DMS153 treated with DMSO at 0.1 percent for 48 hours (cell line): Measurements from ENCODE around the gene ZNF592.
"Not testable (repeated sequence)": the region's sequence is repeated elsewhere in the genome, so short reads cannot be mapped to it uniquely, and the experiment has no call there.

Experiments used
- DNase-seq: peaks from one replicate; lab custom pipeline; 2025; ENCODE audit not compliant: unreplicated experiment; lab: John Stamatoyannopoulos, UW

Gene ZNF592

DNA sequence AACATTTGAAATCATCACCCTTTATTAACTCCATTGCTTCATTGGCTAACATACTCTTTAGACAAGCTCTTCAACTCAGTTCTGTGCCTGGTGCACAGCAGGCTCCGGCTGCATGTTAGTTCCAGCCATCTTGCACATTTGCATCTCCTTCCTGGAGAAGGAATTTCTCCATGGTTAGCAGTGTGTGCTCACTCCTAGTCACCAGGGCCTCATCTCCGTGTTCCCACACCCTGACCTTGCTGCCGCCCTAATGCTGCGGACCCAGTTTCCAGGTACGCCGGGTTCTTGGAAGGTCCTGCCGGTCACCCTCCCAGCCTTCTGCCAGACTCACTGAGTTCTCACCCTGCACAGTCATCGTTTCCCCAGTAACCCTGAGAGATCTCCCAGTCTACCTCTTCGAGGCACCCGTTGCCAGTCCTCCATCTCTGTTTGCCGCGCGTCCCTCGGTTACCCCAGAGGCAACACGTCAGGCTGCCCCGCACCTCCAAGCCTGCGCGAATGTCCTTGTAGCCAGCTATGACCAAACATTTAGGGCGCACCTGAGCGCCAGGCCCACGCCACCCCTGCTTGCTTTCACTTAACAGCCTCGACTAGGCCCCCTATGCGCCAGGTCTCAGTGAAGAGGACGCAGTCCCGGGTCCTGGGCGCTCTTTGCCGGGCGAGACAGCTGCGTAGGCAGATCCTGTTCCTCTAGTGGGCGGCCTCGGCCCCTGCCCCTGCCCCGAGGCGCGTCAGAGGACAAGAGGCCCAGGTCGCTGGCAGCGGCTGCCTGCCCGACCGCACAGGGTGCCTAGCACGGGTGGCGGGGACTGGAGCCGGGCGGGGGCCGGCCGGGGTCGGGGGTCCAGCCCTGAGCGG lies 747 bp upstream of the ZNF592 start:
- no peak for DNase-seq

DNA sequence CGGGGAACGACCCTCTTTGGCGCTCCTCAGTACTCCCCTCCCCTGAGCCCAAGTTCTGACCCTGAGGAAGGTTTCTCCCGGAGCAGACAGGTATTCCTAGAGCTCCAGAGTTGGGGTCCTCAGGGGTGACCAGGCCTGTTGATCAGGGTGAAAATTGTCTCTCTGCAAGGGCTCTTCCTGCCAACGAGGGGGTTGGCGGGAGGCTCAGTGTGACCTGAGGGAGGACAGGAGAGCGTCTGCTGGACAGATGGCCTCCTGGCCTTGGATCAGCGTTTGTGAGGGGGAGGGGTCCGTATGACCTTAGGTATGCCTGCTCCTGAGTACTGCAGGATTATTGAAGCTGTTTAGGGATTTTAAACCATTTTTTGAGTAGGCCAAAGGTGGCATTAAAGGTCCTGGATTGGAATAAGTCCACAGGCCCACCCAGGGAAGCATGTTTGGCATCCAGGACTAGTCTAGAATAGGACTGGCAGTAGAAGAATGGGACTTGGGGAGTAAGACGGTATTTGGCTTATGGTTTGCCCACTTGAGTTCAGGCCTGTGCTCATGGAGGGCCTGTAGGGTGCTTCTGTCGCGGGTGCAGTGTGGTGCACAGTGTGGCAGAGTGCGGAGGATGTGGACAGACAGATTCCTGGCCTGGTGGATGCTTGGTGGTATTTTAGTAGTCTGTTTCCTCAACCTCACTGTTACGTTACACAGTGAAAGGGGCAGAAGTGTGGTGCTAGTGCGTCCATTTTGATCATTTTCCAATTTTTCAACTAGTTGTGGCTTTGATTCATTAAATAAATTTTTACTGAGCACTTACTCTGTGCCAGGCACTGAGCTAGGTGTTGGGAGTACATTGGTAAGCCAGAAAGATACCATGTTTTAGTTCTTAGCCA lies 959 bp downstream of the ZNF592 start:
- DNase-seq = no peak

DNA sequence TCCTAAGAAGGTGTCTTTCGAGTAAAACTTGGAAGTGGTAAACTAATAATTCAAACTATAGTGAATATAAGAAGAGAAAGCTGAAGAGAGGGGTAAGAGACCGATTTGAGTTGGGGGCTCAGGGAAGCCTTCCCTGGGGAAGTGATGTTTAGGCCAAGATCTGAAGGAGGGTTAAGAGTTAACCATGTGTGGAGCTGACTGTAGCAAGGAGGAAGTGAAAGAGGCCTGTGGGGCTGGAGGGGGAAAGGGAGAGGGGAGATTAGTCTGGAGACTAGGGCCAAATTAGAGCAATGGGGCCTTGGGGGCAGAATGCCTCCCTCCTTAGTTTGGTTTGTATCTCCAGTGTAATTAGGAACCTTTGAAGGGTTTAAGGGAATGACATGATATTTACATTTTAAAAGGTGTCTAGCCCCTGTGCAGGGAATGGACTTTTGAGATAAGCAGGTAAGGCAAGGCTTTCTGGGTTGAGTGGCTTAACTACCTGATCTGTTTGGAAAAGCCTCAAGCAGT lies 2.2 kb downstream of the ZNF592 start:
- DNase-seq = no peak

DNA sequence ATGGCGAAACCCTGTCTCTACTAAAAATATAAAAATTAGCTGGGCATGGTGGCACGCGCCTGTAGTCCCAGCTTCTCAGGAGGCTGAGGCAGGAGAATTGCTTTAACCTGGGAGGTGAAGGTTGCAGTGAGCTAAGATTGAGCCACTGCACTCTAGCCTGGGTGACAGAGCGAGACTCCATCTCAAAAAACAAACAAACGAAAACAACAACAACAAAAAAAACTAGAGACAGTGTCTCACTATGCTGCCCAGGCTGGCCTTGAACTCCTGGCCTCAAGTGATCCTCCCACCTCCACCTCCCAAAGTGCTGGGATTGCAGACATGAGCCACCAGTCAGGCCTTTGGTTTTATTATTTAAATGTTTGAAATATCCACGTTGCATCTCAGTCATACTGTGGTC lies 3.3 kb downstream of the ZNF592 start:
- not testable (repeated sequence) for DNase-seq

DNA sequence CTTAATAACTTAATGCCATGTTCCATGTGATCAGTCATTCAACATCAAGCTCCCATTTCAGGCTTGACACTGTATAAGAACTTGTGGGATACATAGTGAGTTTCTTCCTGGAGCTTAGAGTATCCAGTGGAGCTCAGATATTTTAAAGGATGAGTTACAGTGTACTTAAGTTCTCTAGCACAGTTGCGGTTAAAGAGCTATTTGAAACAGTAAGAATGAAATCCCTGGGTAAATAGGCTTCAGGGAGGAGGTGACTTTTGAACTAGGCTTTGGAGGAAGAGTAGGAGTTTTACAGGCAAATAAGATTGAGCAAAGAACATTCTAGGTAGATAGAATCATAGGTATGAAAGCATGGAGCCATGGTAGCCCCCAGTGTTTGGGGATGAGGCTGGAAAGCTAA lies 3.8 kb downstream of the ZNF592 start:
- DNase-seq = no peak

DNA sequence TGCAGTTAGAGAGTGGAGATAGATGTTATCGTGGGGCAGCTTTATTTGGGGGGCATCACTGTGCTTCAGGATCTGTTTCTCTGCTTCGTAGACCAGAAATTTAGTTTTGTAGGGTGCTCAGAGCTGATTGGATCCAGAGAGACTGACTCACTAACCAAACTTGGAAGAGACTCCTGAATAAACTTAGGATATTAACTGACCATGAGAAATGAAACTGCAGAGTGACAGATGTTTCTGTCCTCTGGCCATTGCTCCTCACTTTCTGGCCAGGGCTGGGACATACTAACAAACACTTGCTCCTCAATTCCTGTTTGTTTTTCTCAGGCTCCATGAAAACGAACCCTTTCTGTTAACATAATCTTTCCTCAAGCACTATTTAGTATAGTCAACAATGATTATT lies 4.3 kb downstream of the ZNF592 start:
- DNase-seq = no peak

DNA sequence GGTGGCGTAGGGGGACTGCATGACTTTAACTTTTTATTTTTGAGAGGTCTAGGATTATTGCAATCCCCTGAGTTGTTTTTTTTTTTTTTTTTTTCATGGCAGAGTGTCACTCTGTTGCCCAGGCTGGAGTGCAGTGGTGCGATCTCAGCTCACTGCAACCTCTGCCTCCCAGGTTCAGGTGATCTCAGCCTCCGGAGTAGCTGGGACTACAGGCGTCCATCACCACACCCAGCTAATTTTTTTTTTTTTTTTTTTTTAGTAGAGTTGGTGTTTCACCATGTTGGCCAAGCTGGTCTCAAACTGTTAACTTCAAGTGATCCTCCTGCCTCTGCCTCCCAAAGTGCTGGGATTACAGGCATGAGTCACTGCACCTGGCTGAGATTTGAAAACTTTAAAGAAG lies 6.5 kb downstream of the ZNF592 start:
- DNase-seq = not testable (repeated sequence)

DNA sequence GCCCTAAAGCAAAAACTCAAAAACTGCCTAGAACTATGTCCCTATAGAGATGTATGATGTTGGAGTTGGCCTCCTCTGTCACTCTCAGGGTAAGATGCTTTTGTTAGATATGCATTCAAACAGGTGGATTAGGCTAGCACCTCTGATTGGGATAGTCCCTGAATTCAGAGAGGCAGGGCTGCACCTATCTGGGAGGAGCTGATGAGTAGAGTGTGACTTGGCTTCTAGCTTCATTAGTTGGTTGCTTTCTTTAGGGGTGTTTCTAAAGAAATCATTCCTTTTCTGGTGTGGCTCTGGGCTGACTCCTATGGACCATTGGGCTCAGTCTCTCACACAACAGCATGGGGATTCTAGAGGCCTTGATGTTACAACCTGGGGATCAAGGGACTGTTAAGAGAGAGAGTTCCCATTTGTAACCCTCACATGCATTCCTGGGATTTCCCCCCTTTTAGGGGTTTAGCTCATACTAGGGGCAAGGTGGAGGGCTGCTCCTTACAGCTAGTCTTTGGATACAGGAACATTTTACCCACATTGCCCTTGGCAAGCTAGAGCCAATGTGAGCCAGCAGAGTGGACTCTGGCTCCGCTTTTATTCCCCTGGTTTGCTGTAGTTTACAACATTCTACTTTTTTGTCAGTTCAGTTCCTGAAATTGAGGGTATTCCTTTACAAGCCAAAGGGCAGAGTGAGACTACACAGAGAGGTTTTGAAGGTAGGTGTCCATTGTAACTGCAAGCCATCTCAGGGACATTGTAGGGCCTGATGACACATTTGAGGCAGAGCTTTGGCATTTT lies 7.5 kb downstream of the ZNF592 start:
- DNase-seq = no peak

DNA sequence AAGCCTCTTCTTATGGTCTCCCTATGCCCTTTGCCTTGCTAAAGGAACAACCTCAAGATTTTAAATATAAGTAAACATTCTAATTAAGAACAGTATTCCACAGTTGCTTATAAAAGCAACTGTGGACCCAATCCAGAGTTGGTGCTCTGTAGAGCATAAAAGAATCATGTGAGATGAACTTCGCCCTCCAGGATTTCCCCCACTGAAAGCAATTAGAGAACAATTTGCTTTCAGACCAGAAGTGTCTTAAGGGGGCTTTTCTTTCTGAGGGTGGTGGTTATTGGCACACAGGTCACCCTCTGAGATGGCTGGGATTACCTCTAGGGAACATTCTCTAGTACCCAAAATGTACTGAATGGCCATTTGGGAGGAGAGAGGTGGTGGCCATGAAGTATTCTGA lies 10.6 kb downstream of the ZNF592 start:
- DNase-seq = no peak

DNA sequence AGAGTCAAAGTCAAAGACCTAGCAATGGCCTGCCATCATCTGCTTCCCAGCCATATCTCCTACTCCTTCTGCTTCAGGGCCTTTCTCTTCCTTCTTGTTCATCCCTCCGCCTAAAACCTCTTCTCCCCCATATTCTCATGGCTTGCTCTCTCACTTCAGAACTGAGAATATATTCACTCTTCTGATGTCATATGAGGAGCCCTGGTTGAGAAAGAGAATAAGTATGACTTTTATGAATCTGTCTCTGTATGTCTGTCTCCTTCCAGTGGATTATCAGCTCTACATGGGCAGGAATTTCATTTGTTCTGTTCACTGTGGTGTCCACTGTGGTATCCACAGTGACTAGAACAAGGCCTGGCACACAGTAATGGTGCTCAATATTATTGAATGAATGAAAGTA lies 11.8 kb downstream of the ZNF592 start:
- no peak for DNase-seq

DNA sequence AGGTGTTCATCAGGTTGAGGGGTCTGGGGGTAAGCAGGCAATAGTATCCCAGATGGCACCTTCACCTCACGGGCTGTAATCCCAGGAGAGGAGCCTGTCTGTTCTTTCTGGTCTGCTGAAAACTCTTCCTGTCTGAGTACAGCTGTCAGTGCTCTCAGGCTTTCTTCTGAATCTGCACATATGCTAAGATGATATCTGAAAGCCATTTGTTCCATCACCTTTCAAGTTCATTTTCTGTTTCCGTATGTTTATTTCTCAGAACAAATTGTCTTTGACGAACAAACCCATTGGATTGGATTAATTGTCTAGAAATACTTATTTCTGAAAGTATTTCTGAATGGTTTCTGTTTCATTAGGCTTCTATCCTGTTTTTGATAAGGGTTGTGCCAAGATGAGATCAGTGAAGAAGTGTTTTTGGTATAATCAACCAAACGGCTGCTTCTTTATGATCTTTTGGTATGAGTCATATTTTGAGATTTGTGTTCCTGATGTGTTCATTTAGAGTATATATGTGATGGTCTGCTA lies 13.3 kb downstream of the ZNF592 start:
- no peak for DNase-seq

DNA sequence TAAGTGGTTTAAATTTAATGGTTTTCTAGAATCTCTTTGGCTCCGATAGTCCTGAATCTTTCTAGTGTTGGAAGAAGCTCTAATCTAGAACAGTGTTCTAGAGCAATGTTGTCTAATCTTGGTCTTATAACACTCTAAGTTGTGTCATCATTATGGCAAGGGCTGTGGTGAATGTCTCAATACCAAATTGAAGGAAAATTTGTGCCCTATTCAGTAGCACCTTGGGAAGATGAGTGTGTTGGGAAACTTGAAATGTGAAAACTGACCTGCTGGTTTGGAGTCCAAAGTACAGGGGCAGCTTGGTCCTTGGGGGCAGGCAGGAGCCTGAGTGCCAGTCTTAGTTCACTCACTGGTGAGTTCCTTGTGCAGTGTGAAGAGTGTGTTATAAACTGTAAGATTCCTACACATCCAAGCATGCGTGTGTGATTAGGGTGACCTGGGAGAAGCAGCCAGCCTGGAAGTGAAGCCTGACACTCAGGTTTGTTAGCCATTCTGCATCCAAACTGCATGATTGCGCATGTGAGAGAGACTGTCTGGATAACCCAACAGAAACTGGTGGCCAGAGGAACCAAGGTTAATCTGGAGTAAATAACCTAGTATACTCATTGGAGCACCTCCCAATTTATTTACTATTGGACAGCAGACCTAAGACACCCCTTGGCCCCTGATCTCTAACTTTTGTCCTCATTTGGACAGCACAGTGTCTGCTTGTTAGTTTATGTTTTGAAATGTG lies 14.6 kb downstream of the ZNF592 start:
- no peak for DNase-seq

DNA sequence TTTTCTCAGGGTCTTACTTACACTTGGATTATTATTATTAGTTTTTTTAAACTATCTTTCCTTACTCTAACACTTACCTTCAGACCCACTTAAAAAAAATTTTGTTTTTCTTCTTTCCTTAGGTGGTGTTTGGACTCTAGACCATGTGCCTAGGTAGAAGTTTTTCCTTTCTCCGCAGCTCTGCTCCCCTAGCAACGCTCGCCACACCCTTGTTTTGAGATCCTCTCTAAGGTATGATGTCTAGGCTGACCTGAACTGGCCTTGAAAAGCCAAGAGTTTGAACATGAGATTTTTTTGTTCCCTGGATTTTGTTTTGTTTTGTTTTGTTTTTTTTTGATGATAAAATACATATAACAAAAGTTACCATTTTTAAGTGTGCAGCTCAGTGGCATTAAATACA lies 16.2 kb downstream of the ZNF592 start:
- no peak for DNase-seq

DNA sequence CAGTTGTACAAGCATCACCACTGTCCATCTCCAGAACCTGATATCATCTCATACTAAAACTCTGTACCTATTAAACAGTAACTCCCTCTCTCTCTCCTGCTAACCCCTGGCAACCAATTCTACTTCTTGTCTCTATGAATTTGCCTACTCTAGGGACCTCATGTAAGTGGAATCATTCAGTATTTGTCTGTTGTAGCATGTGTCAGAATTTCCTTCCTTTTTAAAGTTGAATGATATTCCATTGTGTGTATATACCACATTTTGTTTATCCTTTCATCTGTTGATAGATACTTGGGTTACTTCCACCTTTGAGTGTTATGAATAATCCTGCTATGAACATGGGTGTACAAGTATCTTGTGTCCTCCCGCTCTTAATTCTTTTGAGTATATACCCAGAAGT lies 16.6 kb downstream of the ZNF592 start:
- no peak for DNase-seq

DNA sequence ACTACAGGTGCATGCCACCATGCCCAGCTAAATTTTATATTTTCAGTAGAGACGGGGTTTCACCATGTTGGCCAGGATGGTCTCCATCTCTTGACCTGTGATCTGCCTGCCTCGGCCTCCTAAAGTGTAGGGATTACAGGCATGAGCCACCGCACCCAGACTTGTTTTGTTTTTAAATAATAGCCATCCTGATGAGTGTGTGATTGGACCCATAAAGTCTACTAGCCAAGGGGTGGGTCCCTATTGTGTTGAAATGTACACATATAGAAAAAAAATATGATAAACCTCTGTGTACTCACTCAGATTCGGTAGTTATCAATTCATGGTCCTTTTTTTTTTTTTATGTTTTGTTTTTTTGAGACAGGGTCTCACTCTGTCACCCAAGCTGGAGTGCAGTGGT lies 17.3 kb downstream of the ZNF592 start:
- DNase-seq = no peak

DNA sequence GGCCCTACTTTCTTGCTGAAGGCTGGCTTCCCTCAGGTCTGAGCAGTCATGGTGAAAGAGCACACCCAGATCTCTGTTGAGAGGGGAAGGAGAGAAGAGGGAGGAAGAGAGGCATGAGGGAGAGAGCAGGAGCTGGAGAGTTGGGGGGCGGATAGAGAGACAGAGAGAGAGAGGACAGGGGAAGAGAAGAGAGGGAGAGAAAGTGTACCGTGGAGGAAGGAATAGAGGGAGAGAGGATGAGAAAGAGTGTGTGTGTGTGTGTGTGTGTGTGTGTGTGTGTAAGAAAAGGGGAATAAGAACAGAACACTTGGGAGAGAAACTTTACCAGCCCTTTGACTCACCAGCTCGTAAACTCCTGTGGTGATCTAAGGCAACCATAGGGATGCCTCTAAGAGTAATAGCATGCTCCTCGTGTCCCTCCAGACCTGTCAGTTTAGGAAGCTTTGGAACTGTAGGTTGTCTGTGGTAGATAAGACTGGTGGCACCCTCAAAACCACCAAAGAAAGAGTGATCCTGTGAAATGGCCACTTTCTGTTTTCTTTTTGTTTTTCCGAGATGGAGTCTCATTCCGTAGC lies 18.2 kb downstream of the ZNF592 start:
- DNase-seq = no peak

DNA sequence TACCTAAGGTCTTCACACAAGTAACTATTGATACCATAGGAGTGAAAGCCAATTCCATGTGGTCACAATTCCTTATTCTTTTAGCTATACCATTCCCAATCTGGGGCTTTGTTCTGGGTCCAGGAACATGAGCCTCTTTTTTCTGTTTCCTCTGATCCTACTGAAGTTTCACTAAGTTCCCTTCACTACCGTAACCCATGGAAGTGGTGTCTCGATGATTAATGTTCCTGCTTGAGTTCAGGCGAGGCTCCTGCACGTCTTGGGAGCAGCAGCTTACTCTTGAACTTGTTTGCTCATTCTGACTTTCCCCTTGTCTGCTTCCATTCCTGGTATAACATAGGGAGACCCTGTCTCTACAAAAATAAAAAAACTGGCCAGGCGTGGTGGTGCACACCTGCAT lies 23.6 kb downstream of the ZNF592 start:
- DNase-seq = no peak

DNA sequence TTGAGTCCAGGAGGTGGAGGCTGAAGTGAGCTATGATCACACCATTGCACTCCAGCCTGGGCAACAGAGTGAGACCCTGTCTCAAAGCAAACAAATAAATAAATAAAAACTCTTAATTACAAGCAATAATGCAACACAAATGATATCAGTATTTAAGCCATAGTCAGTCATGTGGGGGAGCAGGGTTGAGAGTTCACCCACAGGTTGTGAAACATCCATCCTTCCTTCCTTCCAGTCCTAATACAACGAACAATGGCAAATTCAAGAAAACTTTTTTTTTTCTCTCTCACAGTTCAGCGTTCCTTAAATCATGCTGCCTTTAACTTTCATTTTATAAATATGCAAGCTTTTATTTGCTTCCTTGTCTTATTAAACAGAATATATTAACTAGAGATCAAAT lies 24.1 kb downstream of the ZNF592 start:
- no peak for DNase-seq

DNA sequence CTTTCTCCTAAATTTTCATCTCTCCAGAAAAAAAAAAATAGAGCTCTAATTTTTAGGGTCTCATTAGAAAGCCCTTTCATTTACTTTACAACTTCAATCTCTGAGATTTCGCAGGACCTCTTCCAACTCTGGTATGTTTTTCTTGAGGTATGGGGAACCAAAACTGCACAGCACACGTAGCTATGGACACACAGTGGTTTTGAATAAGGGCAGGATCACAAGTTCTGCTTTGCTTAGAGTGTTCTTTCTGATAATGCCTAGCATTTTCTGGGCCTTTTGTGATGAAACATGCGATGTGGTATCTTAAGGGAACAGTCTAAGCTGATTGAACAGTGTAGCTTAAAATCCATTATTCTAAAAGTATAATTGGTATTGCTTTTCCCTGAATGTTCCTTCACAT lies 25.3 kb downstream of the ZNF592 start:
- DNase-seq = no peak

DNA sequence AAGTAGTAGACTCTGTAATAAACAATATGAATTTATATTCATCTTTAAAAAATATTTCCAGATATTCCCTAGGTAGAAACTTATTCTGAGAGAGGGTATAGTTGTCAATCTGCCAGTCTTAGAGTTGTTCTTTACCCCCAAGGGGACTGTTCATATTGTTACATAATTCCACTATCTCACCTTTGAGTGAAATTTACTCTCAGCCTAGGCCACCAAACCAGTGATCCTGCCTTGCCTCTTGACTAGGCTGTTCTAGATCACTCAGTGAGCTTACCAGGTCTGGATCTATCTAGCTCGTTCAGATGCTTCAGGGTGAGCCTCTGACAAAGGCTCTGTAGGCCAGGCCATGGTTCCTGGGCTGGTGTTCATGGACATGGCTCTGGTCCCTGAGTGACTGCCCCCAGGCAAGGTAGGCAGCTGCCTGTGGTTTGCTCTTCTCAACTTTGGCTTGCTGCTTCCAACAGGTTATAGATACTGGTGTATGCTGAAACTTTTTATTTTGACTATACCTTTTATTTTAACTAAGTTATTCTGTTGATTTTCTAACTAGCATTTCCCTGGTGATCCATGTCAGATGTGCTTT lies 27.6 kb downstream of the ZNF592 start:
- no peak for DNase-seq
